DOHH2 (cell line): ENCODE results near the gene LAT.

ENCODE experiments used
- EZH2phosphoT487 ChIP-seq: fragments of 200-600 bp; sonication (generic); IDR thresholded peaks from 2 replicates; pipeline ENCODE4 v1.6.1; 2017; ENCODE audit warnings: borderline replicate concordance, mild to moderate bottlenecking, antibody characterized with exemption, low read length, moderate library complexity, mixed read lengths
- TF ChIP-seq, protein P1 (sequence below): fragments of 200-600 bp; sonication (generic); IDR thresholded peaks from one replicate; pipeline ENCODE4 v1.5.1; 2014; ENCODE audit warnings: antibody characterized with exemption, mild to moderate bottlenecking, low read depth, low read length; ENCODE audit not compliant: poor library complexity, severe bottlenecking

DNA sequence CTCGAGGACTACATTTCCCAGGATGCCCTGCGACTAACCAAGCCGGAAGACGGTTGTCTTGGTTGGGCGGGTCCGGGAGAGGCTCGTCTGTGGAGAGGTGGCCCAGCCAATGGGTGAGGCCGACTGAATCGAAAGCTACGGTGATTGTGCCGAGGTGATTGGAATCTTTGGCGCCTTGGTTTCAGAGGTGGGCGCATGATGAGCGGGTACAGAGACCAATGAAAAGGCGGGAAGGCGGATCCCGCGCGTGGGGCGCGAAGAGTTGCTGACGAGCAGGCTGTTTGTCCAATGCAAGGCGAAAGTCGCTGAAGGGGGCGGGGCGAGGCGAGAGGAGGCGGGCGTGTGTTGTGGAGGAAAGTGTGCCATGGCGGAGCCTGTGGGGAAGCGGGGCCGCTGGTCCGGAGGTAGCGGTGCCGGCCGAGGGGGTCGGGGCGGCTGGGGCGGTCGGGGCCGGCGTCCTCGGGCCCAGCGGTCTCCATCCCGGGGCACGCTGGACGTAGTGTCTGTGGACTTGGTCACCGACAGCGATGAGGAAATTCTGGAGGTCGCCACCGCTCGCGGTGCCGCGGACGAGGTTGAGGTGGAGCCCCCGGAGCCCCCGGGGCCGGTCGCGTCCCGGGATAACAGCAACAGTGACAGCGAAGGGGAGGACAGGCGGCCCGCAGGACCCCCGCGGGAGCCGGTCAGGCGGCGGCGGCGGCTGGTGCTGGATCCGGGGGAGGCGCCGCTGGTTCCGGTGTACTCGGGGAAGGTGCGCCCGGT, 34.0 kb upstream of the LAT start, which contains the start of gene NFATC2IP:
- TF ChIP-seq, protein P1, sequence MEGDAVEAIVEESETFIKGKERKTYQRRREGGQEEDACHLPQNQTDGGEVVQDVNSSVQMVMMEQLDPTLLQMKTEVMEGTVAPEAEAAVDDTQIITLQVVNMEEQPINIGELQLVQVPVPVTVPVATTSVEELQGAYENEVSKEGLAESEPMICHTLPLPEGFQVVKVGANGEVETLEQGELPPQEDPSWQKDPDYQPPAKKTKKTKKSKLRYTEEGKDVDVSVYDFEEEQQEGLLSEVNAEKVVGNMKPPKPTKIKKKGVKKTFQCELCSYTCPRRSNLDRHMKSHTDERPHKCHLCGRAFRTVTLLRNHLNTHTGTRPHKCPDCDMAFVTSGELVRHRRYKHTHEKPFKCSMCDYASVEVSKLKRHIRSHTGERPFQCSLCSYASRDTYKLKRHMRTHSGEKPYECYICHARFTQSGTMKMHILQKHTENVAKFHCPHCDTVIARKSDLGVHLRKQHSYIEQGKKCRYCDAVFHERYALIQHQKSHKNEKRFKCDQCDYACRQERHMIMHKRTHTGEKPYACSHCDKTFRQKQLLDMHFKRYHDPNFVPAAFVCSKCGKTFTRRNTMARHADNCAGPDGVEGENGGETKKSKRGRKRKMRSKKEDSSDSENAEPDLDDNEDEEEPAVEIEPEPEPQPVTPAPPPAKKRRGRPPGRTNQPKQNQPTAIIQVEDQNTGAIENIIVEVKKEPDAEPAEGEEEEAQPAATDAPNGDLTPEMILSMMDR, result no peak
- TF ChIP-seq EZH2phosphoT487, result no peak
